Gastroesophageal sphincter (tissue), 3 donors: ENCODE measurements around the gene MEI4.

Experiments
- CTCF ChIP-seq, 4 experiments: fragments of 200-600 bp in 2 of 4; fragments of 450-650 bp in 2 of 4; sonication (generic) in 1 of 4; IDR thresholded peaks; one replicate each; pipeline ENCODE4 v1.5.1; 2017 to 2019; ENCODE audit warnings: antibody characterized with exemption in 4 of 4, mild to moderate bottlenecking in 2 of 4, moderate library complexity in 2 of 4
- EP300 ChIP-seq: sonication (generic); formaldehyde crosslinking; IDR thresholded peaks from one replicate; pipeline ENCODE4 v1.6.1; 2017; ENCODE audit warnings: antibody characterized with exemption, mild to moderate bottlenecking
- POLR2A ChIP-seq, 2 donors: fragments of 450-650 bp; IDR thresholded peaks; one replicate each; pipeline ENCODE4 v1.6.1; 2017; ENCODE audit warnings: antibody characterized with exemption in 2 of 2, mild to moderate bottlenecking in 2 of 2, moderate library complexity in 1 of 2
- POLR2AphosphoS5 ChIP-seq: sonication (generic); formaldehyde crosslinking; IDR thresholded peaks from one replicate; pipeline ENCODE4 v1.6.1; 2017; ENCODE audit warnings: antibody characterized with exemption

- no peak for TF ChIP-seq CTCF (IDR thresholded peaks at IDR 0.05)
- TF ChIP-seq POLR2AphosphoS5, result no peak
- TF ChIP-seq POLR2A (IDR thresholded peaks at IDR 0.05), result no peak
- no peak for TF ChIP-seq EP300
Measured at GRCh38 chr6:77666340-77666739, 13.5 kb downstream of the MEI4 start.
